NCI-H774 (cell line): ENCODE results near the gene DNASE1L2.

ENCODE experiments used
- DNase-seq: peaks from one replicate; lab custom pipeline; 2025; lab: John Stamatoyannopoulos, UW

Gene DNASE1L2

GRCh38 chr16:2270070-2270462 is 33.8 kb downstream of the DNASE1L2 start:
- DNase-seq, result no peak

GRCh38 chr16:2270588-2271470 is 34.6 kb downstream of the DNASE1L2 start:
- no peak for DNase-seq

- DNase-seq, result no peak
Observed at GRCh38 chr16:2271848-2272461, 35.7 kb downstream of the DNASE1L2 start.

GRCh38 chr16:2273484-2273883 is 37.2 kb downstream of the DNASE1L2 start:
- DNase-seq, result no peak

- no peak for DNase-seq
Observed at GRCh38 chr16:2273931-2274330, 37.7 kb downstream of the DNASE1L2 start.

GRCh38 chr16:2275476-2276367 is 39.5 kb downstream of the DNASE1L2 start:
- no peak for DNase-seq

- DNase-seq, result no peak
Observed at GRCh38 chr16:2276368-2277195, 40.3 kb downstream of the DNASE1L2 start.

GRCh38 chr16:2277466-2278271 is 41.4 kb downstream of the DNASE1L2 start:
- no peak for DNase-seq

- DNase-seq, result no peak
Observed at GRCh38 chr16:2278272-2278608, 42.0 kb downstream of the DNASE1L2 start.

- DNase-seq, result no peak
Observed at GRCh38 chr16:2278956-2279800, 42.9 kb downstream of the DNASE1L2 start.

GRCh38 chr16:2280461-2280860 is 44.2 kb downstream of the DNASE1L2 start:
- no peak for DNase-seq

GRCh38 chr16:2280981-2281542 is 44.8 kb downstream of the DNASE1L2 start:
- DNase-seq, result no peak

- DNase-seq, result no peak
Observed at GRCh38 chr16:2282262-2282661, 46.0 kb downstream of the DNASE1L2 start.

GRCh38 chr16:2282866-2283555 is 46.8 kb downstream of the DNASE1L2 start:
- DNase-seq, result no peak

- no peak for DNase-seq
Observed at GRCh38 chr16:2284001-2284770, 47.9 kb downstream of the DNASE1L2 start.

- DNase-seq, result no peak
Observed at GRCh38 chr16:2284797-2285576, 48.7 kb downstream of the DNASE1L2 start.

GRCh38 chr16:2285731-2286191 is 49.5 kb downstream of the DNASE1L2 start:
- DNase-seq, result no peak
